Measurements from ENCODE around the gene MADCAM1. TPM values are rescaled to one million over a fixed set of nuclear protein-coding genes. Genes with fewer than 3 reads are reported as not detected.

MADCAM1 gene
- total RNA-seq, 1 experiment from 2014 or later, result 0.84 TPM

GRCh38 chr19:464208-464545 is 32.1 kb upstream of the MADCAM1 start:
- H3K4me3 ChIP-seq (ENCODE audit: low read depth, low read length, poor library complexity, severe bottlenecking), result no peak overlapping the region
- H3K27ac ChIP-seq (ENCODE audit: low read depth, low read length, poor library complexity, severe bottlenecking), result no peak overlapping the region
- TF ChIP-seq CTCF (conservative IDR thresholded peaks at IDR 0.05; ENCODE audit: low read depth, low read length) (no peak), EZH2 (IDR thresholded peaks at IDR 0.05; ENCODE audit: borderline replicate concordance, low read depth, low read length, poor library complexity, severe bottlenecking) (no peak)
- no peaks in the 10 kb centered on the region for H3K36me3 ChIP-seq (ENCODE audit: insufficient read depth, low read length, poor library complexity, severe bottlenecking)
- ChIA-PET POLR2A (ENCODE audit: low non-redundant PET) (no interaction called here), CTCF (no interaction called here)
- no peaks in the 10 kb centered on the region for H3K4me1 ChIP-seq (ENCODE audit: insufficient read depth, low read length, poor library complexity, severe bottlenecking)
- intact Hi-C loops (cut with micrococcal nuclease; ENCODE audit: unreplicated experiment), result no loop called here
- BruUV-seq (replicated peaks), result no TSS peak
- peaks cover 24% of the 10 kb centered on the region for H3K27me3 ChIP-seq (replicated peaks; ENCODE audit: insufficient read depth, low read depth, low read length, poor library complexity)
- DNase-seq (ENCODE audit: low spot score), result no peak
- no peaks in the 10 kb centered on the region for H3K9me3 ChIP-seq (ENCODE audit: low read depth, low read length, poor library complexity, severe bottlenecking)

DNA sequence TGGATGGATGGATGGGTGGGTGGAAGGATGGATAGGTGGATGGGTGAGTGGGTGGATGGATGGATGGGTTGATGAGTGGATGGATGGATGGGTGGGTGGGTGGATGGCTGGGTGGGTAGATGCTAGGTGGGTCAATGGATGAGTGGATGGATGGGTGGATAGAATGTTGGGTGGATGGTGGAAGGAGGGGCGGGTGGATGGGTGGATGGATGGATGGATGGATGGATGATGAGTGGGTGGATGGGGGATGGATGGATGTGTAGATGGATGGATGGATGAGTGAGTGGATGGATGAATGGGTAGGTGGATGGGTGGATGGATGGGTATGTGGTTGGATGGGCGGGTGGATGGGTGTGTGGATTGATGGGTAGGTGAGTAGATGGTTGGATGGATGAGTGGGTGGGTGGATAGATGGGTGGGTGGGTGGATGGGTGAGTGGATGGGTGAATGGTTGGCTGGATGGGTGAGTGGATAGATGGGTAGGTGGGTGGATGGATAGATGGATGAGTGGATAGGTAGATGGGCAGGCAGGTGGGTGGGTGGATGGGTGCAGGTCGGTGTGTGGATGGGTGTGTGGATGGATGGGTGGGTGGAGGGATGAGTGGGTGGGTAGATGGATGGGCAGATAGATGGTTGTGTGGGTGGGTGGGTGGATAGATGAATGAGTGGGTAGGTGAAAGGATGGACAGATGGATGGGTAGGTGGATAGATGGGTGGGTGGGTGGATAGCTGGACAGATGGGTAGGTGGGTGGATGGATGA is 31.1 kb upstream of the MADCAM1 start:
- Histone ChIP-seq H3K27ac (ENCODE audit: low read depth, low read length, poor library complexity, severe bottlenecking) (no peak overlapping the region), H3K27me3 (replicated peaks; ENCODE audit: insufficient read depth, low read depth, low read length, poor library complexity) (peaks cover 19% of the 10 kb centered on the region), H3K4me1 (ENCODE audit: insufficient read depth, low read length, poor library complexity, severe bottlenecking) (no peaks in the 10 kb centered on the region), H3K9me3 (ENCODE audit: low read depth, low read length, poor library complexity, severe bottlenecking) (no peaks in the 10 kb centered on the region), H3K4me3 (ENCODE audit: low read depth, low read length, poor library complexity, severe bottlenecking) (no peak overlapping the region), H3K36me3 (ENCODE audit: insufficient read depth, low read length, poor library complexity, severe bottlenecking) (no peaks in the 10 kb centered on the region)
- ChIA-PET CTCF (no interaction called here), POLR2A (ENCODE audit: low non-redundant PET) (no interaction called here)
- no TSS peak for BruUV-seq (replicated peaks)
- intact Hi-C loops (cut with micrococcal nuclease; ENCODE audit: unreplicated experiment), result no loop called here
- no peak for DNase-seq (ENCODE audit: low spot score)
- TF ChIP-seq EZH2 (IDR thresholded peaks at IDR 0.05; ENCODE audit: borderline replicate concordance, low read depth, low read length, poor library complexity, severe bottlenecking), result no peak
- TF ChIP-seq CTCF (conservative IDR thresholded peaks at IDR 0.05; ENCODE audit: low read depth, low read length), result no peak

GRCh38 chr19:467554-467953 is 28.7 kb upstream of the MADCAM1 start:
- intact Hi-C loops (cut with micrococcal nuclease; ENCODE audit: unreplicated experiment), result no loop called here
- Histone ChIP-seq H3K27me3 (replicated peaks; ENCODE audit: insufficient read depth, low read depth, low read length, poor library complexity) (peaks cover 2% of the 10 kb centered on the region), H3K36me3 (ENCODE audit: insufficient read depth, low read length, poor library complexity, severe bottlenecking) (no peaks in the 10 kb centered on the region), H3K9me3 (ENCODE audit: low read depth, low read length, poor library complexity, severe bottlenecking) (no peaks in the 10 kb centered on the region), H3K4me1 (ENCODE audit: insufficient read depth, low read length, poor library complexity, severe bottlenecking) (no peaks in the 10 kb centered on the region), H3K27ac (ENCODE audit: low read depth, low read length, poor library complexity, severe bottlenecking) (no peak overlapping the region), H3K4me3 (ENCODE audit: low read depth, low read length, poor library complexity, severe bottlenecking) (no peak overlapping the region)
- ChIA-PET POLR2A (ENCODE audit: low non-redundant PET) (no interaction called here), CTCF (no interaction called here)
- TF ChIP-seq EZH2 (IDR thresholded peaks at IDR 0.05; ENCODE audit: borderline replicate concordance, low read depth, low read length, poor library complexity, severe bottlenecking) (no peak), CTCF (conservative IDR thresholded peaks at IDR 0.05; ENCODE audit: low read depth, low read length) (no peak)
- DNase-seq (ENCODE audit: low spot score), result no peak
- no TSS peak for BruUV-seq (replicated peaks)
